ENCODE measurements around the gene ACAD8.

The ACAD8 gene

DNA sequence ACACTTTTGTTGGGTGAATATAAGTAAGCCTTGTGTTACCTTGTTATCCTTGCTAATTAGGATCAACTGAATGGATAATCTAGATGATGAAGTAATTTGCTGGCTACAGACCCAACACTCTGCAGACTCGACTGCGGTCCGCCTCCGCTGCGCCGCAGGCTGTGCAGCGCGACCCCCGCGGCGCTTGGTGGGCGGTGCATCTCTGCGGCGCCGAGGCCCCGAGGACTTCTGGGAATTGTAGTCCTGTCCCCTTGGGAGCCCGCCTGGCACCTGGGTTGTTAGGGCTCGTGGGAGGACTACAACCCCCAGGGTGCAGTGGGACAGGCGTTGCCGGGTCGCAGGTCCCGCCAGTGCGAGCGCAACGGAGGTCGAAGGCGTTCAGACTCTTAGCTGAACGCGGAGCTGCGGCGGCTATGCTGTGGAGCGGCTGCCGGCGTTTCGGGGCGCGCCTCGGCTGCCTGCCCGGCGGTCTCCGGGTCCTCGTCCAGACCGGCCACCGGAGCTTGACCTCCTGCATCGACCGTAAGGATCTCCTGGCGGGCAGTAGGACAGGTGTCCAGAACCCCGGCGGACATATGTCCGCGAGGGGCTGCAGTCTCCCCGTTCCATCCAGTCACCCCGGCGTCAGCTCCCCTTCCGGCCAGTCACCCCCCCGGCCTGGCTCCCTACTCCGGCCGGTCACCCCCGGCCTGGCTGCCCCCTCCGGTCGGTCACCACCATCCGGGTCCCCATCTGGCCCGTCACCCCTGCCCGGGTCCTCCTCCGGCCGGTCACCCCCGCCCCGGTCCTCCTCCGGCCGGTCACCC is at the start of gene ACAD8, which contains the start of gene THYN1:
TSS of gene ACAD8 (plus strand) at position 381 of the 806 bp plus-strand sequence. CDS start at position 414, 33 bp downstream.
TSS of gene THYN1 (minus strand) at position 165 of the 806 bp plus-strand sequence. CDS start 470 bp downstream, outside the sequence.
- peak; percentile 91 to 94 for DNase-seq (ENCODE audit: low read depth in 2 of 2)

DNA sequence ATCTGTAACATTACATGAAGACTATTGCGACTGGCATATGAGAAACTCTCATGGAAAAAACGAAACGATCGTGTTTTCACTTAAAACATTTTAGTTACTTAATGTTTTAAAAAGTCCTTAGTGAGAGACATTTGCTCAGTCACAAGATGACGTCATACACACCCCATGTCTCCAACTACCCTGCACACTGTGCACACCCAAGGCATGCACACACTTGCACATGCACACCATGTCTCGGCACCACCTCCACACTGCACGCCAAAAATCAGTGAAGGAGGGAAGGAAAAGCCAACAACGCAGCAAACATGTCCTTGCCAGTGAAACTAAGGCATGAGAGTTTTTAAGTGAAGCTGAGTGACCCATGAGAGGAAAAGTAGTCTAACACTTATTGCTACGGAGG is 47.6 kb upstream of the ACAD8 start:
- DNase-seq (ENCODE audit: low read depth in 2 of 2), result no peak

DNA sequence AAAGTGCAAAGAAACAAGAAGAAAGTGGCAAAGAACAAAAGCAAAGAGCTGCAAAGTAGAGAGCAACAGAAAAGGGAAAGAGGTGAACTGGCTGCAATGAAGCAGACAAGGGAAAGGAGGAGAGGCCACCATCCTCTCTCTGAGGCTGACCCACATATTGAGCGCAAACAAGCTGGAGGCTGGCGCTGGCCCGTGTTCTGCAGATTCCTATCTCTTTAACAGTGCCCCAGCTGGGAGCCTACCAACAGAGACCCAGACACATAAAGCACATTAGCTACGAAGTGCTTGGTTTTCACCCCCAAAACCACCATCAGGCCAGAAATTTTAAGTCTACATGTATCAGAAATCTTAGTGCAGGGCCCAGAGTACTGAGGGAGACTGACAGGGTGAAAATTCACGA is 47.2 kb upstream of the ACAD8 start:
- DNase-seq (ENCODE audit: low read depth in 2 of 2), result no peak

DNA sequence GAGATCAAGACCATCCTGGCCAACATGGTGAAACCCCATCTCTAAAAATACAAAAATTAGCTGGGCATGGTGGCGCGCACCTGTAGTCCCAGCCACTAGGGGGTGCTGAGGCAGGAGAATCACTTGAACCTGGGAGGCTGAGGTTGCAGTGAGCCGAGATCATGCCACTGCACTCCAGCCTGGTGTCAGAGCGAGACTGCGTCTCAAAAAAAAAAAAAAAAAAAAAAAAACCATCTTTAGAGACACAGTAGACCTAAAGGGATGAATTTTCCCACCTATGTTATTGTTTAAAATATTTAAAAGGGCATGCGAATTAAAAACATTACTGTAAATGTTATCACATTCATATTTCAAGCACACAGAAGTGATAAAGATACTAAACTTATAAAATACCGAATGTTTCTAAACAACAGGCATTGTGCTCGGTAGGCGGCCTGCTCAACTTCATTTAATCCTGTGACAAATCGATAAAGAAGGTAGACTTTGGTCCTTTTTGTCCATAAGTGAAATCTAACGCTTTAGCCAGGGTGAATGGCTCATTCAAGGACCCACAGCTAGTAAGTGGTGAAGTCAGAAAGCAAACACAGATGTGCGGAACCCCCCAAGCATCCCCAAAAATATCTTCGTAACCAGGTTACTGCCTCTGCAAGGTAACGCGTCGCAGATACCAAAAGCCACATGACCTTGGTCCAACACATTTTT is 45.7 kb upstream of the ACAD8 start:
- peak in 1 of 2 donors; percentile 42 for DNase-seq (ENCODE audit: low read depth in 2 of 2)

DNA sequence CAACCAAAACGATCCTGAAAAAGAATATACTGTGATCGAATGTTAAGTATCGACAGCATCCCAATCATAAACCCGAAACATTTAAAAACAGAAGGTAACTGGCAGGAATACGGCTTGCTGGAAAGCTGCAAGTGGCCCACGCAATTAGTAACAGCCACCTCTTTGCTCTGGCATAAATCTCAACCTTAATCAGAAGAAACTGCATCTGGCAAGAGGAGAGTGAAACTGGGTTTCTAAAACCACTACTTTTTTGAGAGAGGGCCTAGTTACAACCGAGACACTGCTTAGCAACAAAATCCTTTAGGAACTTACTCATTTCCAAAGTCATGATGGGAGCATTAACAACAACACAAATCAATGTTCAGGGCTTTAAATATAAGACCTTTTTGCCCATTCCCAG is 37.5 kb upstream of the ACAD8 start:
- no peak for DNase-seq (ENCODE audit: low read depth in 2 of 2)

DNA sequence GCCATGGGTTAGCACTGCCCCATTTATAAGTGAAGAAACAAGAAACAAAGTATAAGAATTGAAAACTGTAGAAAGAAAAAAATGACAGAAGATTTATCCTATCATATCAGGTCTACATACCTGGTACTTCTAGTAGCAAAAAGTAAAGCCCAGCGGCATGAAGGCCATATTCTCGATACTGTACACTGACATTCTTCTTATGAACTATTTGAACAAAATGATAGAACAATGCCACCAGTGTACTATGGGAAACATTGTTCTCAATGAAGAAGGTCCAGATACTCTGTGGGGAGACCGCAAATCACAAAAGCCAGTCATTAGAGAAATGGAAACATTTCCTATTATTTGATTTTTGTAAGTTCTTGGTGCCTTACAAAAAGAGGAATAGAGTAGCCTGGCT is 36.6 kb upstream of the ACAD8 start:
- DNase-seq (ENCODE audit: low read depth in 2 of 2), result no peak

DNA sequence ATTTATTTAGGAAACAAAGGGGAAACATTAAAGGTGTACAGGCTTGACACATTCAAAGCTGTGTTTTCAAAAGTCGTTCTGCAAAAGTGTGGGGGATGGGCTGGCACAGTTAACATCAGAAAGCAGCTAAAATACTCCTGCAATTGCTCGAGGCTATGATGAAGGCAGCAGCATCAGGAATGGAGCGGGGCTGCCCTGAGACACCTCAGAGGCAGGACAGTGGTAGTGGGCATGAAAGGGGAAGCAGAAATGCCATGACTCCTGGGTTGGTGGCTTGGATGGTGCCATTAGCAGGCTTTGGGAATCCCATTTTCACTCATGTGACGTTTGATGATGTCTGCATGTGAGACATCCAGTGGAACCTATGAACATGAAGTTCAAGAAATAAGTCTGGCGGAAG is 30.2 kb upstream of the ACAD8 start:
- DNase-seq (ENCODE audit: low read depth in 2 of 2), result no peak

DNA sequence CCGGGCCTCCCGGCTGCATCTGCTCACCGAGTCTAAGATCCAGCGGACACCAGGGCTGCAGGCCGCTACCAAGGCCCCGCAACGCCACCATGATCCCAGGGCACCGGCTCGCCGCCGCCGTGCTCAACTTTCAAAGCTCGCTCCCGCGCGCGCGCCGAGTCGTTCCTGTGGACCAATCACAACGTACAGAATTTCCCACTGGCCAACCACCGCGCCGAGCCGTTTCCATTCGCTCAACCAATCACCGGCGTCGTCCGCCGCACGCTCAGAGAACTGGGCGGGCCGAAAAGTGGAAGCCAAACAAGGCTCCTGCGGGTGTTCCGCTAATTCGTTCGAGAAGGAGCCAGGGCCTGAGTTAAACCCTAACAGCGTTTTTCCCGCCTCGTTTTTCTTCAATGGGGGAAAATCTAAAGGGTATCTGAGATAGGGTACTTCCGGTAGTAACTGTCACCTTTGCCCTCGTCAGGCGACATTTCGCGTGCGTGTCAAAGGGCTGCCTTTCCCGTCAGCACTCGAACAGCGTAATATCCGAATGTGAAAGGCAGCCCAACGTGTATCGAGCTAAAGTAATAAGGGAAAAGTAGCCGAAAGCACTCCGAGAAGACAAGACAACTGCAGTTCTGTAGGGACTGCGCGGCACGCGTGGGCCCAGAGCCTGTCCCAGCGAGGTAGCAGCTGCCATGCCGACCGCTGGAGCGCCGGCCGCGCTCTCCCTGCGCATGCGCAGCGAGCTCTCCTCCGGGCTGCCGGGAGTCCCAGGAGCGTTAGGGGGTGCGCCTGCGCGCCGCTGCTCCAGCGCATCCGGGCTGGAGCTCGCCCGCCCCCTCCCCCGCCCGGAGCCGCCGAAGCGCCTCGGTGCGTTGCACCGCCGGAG is 29.3 kb upstream of the ACAD8 start, which contains the start of the genes NCAPD3 and VPS26B:
TSS of gene NCAPD3 (minus strand) at position 132 of the 874 bp plus-strand sequence. CDS start at position 91, 41 bp downstream.
TSS of gene VPS26B (plus strand) at position 836 of the 874 bp plus-strand sequence. CDS start 452 bp downstream, outside the sequence.
- peak; percentile 91 for DNase-seq (ENCODE audit: low read depth in 2 of 2)

DNA sequence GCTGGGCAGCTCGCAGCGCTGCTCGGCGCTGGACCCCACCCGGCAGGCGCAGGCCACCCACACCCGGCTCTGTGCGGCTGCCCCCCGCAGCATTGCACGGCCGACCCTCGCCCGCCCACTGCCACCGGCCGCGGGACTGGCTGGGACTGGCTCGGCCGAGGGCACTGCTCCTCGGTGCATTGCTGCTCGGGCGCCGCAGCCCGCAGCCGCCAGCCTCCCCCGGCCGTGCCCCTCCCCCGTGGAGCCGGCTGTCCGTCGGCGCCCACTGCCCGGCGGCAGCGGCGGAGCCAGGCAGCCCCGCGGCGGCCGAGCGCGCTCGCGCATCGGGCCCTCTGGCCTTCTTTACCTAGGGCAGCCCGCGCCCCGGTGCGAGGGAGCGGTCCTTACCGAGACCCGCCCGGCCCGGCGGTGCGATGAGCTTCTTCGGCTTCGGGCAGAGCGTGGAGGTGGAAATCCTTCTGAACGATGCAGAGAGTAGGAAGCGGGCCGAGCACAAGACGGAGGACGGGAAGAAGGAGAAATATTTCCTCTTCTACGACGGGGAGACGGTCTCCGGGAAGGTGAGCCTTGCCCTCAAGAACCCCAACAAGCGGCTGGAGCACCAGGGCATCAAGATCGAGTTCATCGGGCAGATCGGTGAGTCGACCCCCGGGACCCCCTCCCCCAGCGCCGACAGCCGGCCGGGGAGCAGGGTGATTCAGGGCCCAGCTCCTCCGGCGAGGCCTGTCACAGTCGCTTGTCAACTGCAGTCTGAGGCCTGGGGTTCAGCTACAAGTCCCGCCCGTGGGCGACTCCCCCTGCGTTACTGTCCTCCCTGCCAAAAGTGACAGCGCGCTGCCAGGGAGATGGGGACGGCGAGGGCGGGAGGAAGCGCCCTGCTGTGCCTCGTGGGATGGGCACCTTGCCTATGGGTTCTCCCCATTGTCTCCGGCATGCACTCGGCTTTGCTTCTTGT is 28.4 kb upstream of the ACAD8 start:
- peak; percentile 30 to 43 for DNase-seq (ENCODE audit: low read depth in 2 of 2)

DNA sequence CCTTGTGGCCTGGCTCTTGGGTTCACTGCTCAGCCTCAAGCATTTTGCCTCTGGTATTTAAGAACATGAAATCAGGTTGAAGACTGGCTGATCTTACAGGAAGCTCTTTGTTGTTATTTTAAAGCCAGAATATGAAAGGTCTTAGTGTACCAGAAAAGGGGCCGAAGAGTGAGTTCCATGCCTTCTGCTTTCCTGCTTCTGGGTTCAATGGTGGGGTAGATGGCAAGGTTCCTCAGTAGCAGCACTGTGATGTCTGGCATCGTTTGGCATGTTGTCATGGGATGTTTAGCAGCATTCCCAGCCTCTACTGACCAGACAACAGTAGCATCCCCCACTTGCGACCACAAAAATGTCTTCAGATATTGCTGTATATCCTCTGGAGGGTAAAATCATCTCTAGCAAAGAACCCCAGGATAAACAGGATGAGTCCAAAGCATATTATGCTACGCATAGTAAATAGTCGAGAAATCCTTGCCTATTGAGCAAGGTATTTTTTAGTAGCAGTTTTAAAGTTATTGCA is 26.5 kb upstream of the ACAD8 start:
- no peak for DNase-seq (ENCODE audit: low read depth in 2 of 2)

DNA sequence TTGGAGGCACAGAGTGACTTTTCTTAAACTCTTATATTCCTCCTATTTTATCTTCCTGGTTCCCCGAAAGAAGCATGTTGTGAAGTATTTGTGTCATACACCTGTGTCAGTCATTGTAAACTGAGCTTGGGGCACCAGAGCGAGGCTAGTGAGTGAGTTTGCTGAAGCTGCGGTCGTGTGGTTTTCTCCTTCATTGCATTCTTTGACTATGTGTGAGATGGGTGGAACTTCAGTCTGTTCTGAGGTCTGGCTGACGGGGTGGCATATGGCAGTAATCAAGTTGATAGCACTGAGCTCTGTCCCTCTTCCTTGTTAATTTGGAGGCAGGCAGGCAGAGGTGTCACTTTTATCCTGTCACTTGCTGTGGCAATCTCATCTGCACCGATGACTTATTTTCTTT is 24.7 kb upstream of the ACAD8 start:
- DNase-seq (ENCODE audit: low read depth in 2 of 2), result peak in 1 of 2 donors; percentile 10

DNA sequence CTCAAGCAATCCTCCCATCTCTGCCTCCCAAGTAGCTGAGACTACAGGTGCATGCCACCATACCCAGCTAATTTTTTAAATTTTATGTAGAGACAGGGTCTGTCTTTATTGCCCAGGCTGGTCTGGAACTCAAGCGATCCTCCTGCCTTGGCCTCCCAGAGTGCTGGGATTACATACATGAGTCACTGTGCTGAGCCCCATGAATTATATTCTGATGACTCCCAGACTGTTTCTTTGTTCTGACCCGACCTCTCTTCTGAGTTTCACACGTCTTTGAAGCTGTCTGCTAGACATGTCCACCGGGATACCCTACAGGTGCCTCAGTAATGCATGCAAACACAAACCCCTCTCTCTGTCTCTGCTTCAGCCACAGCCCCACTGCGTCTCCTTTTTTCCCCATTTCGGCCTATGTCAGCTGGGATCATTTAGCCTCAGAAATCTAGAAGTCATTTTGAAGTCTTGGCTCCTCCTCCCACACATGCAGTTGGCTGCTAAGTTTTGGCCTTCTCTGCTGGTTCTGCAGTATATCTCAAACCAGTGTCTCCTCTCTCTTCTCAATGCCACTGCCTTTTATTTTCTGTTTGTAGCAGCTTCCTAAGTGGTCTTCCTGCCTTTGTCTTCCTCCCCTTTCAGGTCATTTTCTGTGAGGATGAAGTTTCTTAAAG is 24.1 kb upstream of the ACAD8 start:
- no peak for DNase-seq (ENCODE audit: low read depth in 2 of 2)

DNA sequence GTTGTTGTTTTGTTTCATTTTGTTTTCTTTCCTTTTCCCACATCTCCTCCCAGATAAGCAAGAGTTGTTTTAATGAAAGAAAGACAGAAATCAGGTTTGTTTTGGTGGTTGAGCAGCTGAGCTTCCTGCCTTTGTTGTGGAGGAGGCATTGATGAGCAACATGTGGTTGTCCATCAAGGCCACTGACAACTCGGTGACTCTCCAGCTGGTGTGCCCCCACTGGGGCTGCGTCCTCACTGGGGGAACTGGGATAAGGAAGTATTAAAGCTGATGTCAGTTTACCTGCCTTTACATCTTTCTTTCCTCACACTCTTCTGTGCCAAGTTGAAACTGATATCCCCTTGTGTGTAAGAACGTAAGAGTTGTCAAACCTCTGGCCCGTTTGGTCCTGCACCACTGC is 23.0 kb upstream of the ACAD8 start:
- no peak for DNase-seq (ENCODE audit: low read depth in 2 of 2)

DNA sequence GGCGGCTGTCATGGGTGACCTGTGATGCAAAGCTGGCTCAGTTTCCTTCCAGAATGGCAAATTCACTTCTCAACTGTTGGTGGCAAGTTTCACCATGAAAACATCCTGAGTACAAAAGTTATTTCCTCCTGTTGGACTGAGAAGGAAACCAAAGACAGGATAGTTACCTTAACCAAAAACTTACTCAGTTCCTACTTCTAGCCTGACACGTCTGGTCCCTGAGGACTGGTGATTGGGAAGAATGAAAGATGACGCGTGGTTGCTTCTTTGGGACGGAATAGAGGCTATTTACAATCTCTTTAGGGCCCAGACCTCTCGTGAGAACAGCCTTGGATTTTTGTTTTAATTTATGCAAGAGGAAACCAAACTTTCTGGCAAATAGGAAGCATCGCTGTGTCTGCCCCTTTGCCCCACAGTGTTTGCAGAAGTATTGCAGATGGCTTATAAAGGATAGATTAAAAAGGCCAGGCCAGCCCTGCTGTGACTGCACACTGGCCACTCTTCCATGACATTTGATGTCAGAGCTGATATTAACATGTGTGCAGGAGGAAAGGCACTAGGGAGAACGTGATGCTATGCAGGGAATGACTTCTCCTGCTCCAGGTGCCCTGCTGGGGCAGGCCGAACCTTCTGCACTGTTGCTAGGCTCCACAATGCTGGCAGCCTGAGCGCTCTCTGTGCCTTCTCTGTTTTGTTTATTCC is 21.3 kb upstream of the ACAD8 start:
- no peak for DNase-seq (ENCODE audit: low read depth in 2 of 2)

DNA sequence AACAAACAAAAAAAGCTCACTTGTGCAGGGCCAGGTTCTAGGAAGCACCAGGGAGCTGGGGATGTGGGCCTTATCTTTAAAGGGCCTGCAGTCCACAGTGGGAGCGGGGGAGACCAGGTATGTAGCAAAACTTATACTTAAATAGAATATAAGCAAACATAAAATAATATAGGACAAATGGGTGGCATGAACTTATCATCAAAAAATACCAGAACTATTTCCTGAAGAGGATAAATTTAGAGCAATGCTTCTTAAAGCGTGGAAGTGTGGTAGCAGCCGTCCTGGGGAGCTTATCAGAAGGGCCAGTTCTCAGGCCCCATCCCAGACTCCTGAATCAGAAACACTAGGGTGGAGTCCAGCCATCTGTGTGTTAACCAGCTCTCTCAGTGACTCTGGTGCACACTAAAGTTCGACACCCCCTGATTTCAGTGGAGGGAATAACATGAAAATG is 19.6 kb upstream of the ACAD8 start:
- no peak for DNase-seq (ENCODE audit: low read depth in 2 of 2)

DNA sequence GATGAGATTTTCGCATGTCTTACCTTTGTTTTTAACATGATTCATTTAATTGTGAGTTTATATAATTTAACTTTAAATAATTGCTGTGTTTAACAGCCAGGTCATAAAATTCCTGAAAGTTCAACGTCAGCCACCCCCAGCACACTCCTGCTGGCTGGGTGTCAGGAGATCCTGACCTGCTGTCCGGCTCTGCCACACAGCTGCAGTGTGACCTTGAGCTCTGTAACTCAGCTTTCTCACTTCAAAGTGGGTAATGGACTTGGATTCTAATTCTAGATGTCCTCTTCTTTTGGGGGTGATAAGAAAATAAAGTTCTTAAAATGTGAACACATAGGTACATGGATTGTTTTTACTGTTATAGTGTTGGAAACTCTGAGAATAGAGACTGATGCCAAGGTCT is 18.0 kb upstream of the ACAD8 start:
- DNase-seq (ENCODE audit: low read depth in 2 of 2), result no peak

DNA sequence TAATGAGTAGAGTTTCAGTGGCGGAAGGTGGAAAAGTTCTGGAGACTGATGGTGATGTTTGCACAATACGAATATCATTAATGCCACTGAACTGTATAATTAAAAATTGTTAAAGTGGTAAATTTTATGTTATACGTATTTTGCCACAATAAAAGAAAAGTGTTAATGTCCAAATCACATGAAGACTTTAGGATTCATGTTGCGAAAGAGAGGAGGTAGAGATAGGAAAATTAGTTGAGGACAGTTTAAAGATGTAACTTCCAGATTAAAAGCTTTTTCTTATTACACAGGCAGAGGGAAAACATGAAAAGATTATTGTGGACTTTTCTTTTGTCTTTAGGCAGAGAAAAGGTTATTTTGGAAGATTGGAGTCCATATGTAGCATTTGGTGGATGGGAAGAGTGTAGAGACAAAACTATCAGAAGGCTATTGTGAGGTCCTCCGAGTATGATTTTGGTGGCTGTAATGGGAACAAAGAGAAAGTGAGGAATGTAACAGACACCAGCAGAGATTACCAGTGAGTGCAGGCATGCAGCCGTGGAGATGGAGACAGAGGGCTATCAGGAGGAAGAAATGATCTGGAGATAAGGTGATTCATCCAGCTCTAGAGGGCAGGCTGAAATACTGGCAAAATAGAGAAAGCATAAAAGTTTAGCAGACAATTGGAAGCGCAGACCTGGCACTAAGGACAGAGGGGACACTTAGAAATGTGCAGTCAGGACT is 16.4 kb upstream of the ACAD8 start:
- no peak for DNase-seq (ENCODE audit: low read depth in 2 of 2)

DNA sequence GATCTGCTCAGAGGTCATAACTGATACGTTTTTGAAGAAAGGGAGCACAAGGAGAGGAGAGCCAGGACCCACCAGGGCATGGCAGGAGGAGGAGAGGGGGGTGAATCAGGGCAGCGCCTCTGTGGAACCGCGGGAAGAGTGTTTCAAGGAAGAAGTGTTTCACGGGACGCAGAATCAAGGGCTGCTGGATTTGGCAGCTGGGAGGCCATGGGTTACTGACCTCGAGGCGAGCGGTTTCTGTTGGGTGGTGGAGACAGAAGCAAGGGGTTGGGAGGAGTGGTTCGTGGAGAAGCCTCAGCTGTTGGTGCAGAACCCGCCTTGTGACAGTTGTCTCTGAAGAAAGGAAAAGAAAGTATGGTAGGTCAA is 15.8 kb upstream of the ACAD8 start:
- DNase-seq (ENCODE audit: low read depth in 2 of 2), result no peak

DNA sequence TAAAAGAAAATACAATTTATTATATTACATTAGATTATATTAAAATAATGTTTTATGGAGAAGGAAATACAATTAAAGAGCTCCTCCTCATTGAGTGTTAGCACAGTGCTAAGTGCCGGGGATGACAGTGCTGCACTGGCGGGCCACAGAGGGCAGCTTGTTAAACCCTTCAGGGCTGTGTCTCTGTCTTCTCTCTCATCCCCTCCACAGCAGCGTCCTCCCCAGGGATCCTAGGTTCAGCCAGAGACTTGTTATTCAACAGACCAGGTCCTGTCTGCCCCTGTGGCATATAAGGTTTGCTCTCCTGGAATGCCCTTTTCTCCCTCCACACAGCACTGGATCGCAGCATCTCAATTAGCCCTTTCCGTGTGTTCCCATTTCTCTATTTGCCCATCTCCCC is 14.4 kb upstream of the ACAD8 start:
- no peak for DNase-seq (ENCODE audit: low read depth in 2 of 2)

All from activated CD8-positive, alpha-beta memory T cell treated with anti-CD3 and anti-CD28 coated beads for 4 hours (primary cell).